Stimulated activated CD8-positive, alpha-beta memory T cell treated with anti-CD3 and anti-CD28 coated beads, Interleukin-15, amount 100 ng/mL, for 4 hours (primary cell): ENCODE data around the gene RHEBL1.

Experiments used
- DNase-seq, 2 donors: peaks; one replicate each; pipeline ENCODE4 v3.0.0-alpha.2; 2020; ENCODE audit warnings: low read depth in 2 of 2

RHEBL1 gene

GRCh38 chr12:49037111-49037946, 32.5 kb downstream of the RHEBL1 start:
- DNase-seq, result no peak

GRCh38 chr12:49036029-49036428, 33.8 kb downstream of the RHEBL1 start:
- no peak for DNase-seq

- no peak for DNase-seq
Measured at GRCh38 chr12:49034286-49034622, 35.5 kb downstream of the RHEBL1 start.

GRCh38 chr12:49033611-49034285, 36.0 kb downstream of the RHEBL1 start:
- DNase-seq, result no peak

- DNase-seq, result no peak
Measured at GRCh38 chr12:49032679-49033447, 36.9 kb downstream of the RHEBL1 start.

- no peak for DNase-seq
Measured at GRCh38 chr12:49032276-49032675, 37.5 kb downstream of the RHEBL1 start.

GRCh38 chr12:49031573-49032161, 38.1 kb downstream of the RHEBL1 start:
- DNase-seq, result no peak

- no peak for DNase-seq
Measured at GRCh38 chr12:49030714-49031572, 38.8 kb downstream of the RHEBL1 start.

- no peak for DNase-seq
Measured at GRCh38 chr12:49030119-49030518, 39.7 kb downstream of the RHEBL1 start.

GRCh38 chr12:49028666-49029275, 41.0 kb downstream of the RHEBL1 start:
- no peak for DNase-seq

GRCh38 chr12:49027846-49028555, 41.8 kb downstream of the RHEBL1 start:
- DNase-seq, result no peak

GRCh38 chr12:49026678-49027480, 42.9 kb downstream of the RHEBL1 start:
- DNase-seq, result no peak

- DNase-seq, result no peak
Measured at GRCh38 chr12:49026101-49026500, 43.7 kb downstream of the RHEBL1 start.

GRCh38 chr12:49025463-49025862, 44.3 kb downstream of the RHEBL1 start:
- no peak for DNase-seq

GRCh38 chr12:49024543-49024942, 45.2 kb downstream of the RHEBL1 start:
- DNase-seq, result no peak

- no peak for DNase-seq
Measured at GRCh38 chr12:49023812-49024211, 46.0 kb downstream of the RHEBL1 start.

- no peak for DNase-seq
Measured at GRCh38 chr12:49022558-49023178, 47.1 kb downstream of the RHEBL1 start.

- no peak for DNase-seq
Measured at GRCh38 chr12:49021292-49021915, 48.4 kb downstream of the RHEBL1 start.
